HFFc6 (cell line): ENCODE results near the gene PAGR1. TPM values are rescaled to one million over a fixed set of nuclear protein-coding genes. Genes with fewer than 3 reads are reported as not detected.

Experiments used
- DNase-seq: peaks from one replicate; pipeline ENCODE4 v3.0.0-alpha.2; 2018
- H3K27ac Mint-ChIP-seq: 2 replicates; pipeline ENCODE4 v1.8.0; 2020; ENCODE audit warnings: mild to moderate bottlenecking, mixed read lengths
- H3K27me3 Mint-ChIP-seq: 2 replicates; pipeline ENCODE4 v1.8.0; 2021; ENCODE audit warnings: mild to moderate bottlenecking, moderate library complexity, mixed read lengths; ENCODE audit not compliant: insufficient read depth
- H3K36me3 Mint-ChIP-seq: 2 replicates; pipeline ENCODE4 v1.8.0; 2021; ENCODE audit warnings: low read depth, mixed read lengths
- H3K4me1 Mint-ChIP-seq: 2 replicates; pipeline ENCODE4 v1.8.0; 2020; ENCODE audit warnings: low read depth, mixed read lengths
- H3K4me3 Mint-ChIP-seq: 2 replicates; pipeline ENCODE4 v1.8.0; 2020; ENCODE audit warnings: mild to moderate bottlenecking, moderate library complexity, mixed read lengths
- H3K9me3 Mint-ChIP-seq: 2 replicates; pipeline ENCODE4 v1.8.0; 2020; ENCODE audit warnings: mild to moderate bottlenecking, mixed read lengths
- total RNA-seq, 6 experiments: library from RNA; stranded (reverse); fragmentation: NEBNext Ultra II Directional; extraction: Animal tissue kit (Norgen Biotek cat#: 25700); gene quantifications; 2 replicates in 1 of 6; 3 replicates in 5 of 6; pipeline ENCODE4 v1.2.3, GENCODE V29; 2021
- TF ChIP-seq, protein P1 (sequence below): fragments of 200-600 bp; sonication (generic); IDR thresholded peaks from 2 replicates; pipeline ENCODE4 v1.5.0; 2021; ENCODE audit warnings: antibody characterized with exemption, mild to moderate bottlenecking

Gene PAGR1
- total RNA-seq, 6 experiments from 2014 or later: 12.9 to 19.2 (median 17.7) TPM

DNA sequence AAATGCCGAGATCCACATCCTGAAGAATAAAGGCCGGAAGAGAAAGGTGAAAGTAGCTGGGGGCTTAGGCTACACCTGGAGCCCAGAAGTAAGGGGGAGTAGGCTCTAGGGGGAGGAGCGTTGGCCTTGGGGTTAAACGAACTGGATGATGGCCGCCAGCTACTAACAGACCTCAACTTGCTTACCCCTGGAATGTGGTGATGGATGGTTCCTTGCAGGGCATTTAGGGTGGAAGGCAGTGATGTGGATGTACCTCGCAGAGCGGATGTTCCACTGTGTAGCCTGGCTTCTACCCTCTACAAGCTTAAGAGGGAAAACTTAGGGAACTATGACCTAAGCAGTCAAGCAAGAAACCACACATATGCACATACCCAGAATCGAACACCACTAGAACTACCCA, 11.9 kb upstream of the PAGR1 start:
- peaks cover 6% of the 10 kb centered on the region for H3K27me3 Mint-ChIP-seq
- peak overlapping the region; percentile 97 for H3K4me3 Mint-ChIP-seq
- H3K9me3 Mint-ChIP-seq: no peaks in the 10 kb centered on the region
- peaks cover 37% of the 10 kb centered on the region for H3K4me1 Mint-ChIP-seq
- H3K36me3 Mint-ChIP-seq: peaks cover 17% of the 10 kb centered on the region
- no peak for DNase-seq
- TF ChIP-seq, protein P1, sequence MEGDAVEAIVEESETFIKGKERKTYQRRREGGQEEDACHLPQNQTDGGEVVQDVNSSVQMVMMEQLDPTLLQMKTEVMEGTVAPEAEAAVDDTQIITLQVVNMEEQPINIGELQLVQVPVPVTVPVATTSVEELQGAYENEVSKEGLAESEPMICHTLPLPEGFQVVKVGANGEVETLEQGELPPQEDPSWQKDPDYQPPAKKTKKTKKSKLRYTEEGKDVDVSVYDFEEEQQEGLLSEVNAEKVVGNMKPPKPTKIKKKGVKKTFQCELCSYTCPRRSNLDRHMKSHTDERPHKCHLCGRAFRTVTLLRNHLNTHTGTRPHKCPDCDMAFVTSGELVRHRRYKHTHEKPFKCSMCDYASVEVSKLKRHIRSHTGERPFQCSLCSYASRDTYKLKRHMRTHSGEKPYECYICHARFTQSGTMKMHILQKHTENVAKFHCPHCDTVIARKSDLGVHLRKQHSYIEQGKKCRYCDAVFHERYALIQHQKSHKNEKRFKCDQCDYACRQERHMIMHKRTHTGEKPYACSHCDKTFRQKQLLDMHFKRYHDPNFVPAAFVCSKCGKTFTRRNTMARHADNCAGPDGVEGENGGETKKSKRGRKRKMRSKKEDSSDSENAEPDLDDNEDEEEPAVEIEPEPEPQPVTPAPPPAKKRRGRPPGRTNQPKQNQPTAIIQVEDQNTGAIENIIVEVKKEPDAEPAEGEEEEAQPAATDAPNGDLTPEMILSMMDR: no peak
- H3K27ac Mint-ChIP-seq: peak overlapping the region; percentile 72

DNA sequence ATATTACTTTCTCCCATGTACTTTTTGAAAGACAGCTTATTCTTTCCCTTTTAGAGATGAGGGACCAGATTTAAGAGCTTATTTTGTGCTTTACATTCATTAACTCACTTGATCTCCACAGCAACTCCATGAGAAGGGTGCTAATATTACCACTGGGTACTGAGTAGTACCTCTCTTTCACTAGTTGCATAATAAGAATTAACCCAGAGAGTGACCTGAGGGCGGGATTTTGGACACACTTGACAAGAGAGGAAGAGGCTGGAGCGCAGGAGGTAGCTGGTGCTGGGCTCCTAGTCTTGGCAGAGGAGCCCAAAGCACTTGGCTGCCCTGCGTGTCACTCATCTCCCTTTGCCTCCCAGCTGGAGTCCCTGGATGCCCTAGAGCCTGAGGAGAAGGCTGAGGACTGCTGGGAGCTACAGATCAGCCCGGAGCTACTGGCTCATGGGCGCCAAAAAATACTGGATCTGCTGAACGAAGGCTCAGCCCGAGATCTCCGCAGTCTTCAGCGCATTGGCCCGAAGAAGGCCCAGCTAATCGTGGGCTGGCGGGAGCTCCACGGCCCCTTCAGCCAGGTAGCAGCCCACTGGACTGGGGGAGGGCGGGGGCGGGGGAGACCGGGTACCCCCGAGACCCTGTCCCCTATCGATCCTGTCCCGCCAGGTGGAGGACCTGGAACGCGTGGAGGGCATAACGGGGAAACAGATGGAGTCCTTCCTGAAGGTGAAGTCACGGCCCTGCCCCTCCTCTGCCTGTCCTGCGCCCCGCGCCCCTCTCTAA, 11.3 kb upstream of the PAGR1 start:
- Mint-ChIP-seq H3K9me3 (no peaks in the 10 kb centered on the region), H3K27me3 (peaks cover 6% of the 10 kb centered on the region), H3K27ac (peak overlapping the region; percentile 99), H3K4me1 (peaks cover 40% of the 10 kb centered on the region), H3K36me3 (peaks cover 17% of the 10 kb centered on the region), H3K4me3 (peak overlapping the region; percentile 97)
- DNase-seq: no peak
- TF ChIP-seq, protein P1: no peak

DNA sequence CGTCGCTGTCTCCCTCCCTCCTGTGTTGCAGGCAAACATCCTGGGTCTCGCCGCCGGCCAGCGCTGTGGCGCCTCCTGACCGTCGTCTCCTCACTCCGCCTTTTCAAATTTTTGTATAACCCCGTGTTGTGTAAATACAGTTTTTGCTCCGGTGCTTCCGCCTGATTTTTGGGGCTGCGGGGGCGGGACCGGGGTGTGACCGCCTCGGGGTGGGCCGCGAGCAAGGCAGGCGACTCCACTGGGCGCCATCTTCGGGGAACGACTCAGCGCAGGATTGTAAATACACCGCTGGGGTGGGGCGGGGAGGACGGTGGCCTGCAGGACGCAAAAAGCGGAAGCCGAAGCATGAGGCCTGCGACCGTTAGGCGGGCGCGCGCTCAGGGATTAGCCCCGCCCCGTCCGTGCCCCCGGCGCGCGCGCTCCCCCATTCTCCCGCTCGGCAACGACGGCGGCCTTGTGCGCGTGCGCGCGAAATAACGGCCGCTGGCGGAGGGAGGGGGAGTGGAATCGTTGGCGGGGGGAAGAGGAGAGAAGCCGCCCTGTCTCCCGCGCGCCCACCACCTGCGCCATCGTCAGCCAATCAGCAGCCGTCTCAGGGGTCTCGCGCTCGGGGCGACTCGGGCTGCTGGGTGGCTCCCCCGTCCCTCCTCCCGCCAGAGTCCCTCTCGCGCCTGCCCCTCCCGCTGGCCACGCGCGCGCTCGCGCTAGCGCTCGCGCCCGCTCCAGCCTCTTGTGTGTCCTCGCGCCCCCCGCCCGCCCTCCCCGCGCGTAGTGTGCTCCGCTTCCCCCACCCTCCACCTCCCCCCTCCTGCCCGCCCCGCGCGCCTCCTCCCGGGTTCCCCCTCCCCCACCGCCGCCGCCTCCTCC, 10.5 kb upstream of the PAGR1 start:
- TF ChIP-seq, protein P1: peak; percentile 20; the same call in 1 of the 2 replicates
- H3K4me3 Mint-ChIP-seq: peak overlapping the region; percentile 97
- peaks cover 17% of the 10 kb centered on the region for H3K36me3 Mint-ChIP-seq
- H3K27me3 Mint-ChIP-seq: peaks cover 6% of the 10 kb centered on the region
- peak; percentile 97 for DNase-seq
- H3K4me1 Mint-ChIP-seq: peaks cover 48% of the 10 kb centered on the region
- H3K27ac Mint-ChIP-seq: peak overlapping the region; percentile 99
- no peaks in the 10 kb centered on the region for H3K9me3 Mint-ChIP-seq

DNA sequence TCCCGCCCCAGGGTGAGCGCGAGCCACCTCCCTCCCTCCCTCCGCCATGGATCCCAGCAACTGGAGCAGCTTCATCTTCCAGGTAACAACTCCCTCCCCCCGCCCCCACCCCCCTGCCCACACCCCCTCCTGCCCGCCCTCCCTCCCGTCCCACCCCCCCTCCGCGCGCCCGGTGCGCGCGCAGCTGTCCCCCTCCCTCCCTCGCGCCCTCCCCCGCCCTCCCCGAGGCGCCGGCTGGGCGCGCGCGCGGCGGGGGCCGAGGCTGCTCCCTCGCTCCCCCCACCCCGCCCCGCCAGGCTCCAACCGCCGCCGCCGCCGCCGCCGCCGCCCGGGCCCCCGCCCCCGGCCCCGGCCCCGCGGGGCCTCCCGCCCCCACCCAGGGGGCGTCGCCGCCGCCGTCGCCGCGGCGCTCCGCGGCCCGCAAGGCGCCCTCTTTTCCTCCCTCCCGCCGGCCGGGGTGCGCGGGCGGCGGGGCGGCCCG, 9.8 kb upstream of the PAGR1 start, which contains the start of gene MAZ:
Gene MAZ (plus strand): TSS at position 431 of the 481 bp plus-strand sequence. CDS start 173 bp downstream, outside the sequence.
- Mint-ChIP-seq H3K4me3 (peak within 1 kb of the TSS; percentile 97), H3K9me3 (no peaks in the 10 kb centered on the region), H3K27me3 (peaks cover 6% of the 10 kb centered on the region), H3K36me3 (peaks cover 17% of the 10 kb centered on the region), H3K4me1 (peaks cover 55% of the 10 kb centered on the region), H3K27ac (peak within 1 kb of the TSS; percentile 99)
- TF ChIP-seq, protein P1: no peak
- DNase-seq: peak; percentile 85

DNA sequence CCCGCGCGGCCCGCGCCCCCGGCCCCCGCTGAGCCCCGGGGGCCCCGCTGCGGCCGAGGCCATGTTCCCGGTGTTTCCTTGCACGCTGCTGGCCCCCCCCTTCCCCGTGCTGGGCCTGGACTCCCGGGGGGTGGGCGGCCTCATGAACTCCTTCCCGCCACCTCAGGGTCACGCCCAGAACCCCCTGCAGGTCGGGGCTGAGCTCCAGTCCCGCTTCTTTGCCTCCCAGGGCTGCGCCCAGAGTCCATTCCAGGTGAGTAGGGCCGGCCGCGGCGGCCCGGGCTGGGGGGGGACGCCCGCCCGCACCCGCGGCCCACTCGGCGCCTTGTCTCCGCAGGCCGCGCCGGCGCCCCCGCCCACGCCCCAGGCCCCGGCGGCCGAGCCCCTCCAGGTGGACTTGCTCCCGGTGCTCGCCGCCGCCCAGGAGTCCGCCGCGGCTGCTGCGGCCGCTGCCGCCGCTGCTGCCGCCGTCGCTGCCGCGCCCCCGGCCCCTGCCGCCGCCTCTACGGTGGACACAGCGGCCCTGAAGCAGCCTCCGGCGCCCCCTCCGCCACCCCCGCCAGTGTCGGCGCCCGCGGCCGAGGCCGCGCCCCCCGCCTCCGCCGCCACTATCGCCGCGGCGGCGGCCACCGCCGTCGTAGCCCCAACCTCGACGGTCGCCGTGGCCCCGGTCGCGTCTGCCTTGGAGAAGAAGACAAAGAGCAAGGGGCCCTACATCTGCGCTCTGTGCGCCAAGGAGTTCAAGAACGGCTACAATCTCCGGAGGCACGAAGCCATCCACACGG, 9.1 kb upstream of the PAGR1 start:
- peaks cover 12% of the 10 kb centered on the region for H3K36me3 Mint-ChIP-seq
- peak overlapping the region; percentile 90 for H3K27ac Mint-ChIP-seq
- peaks cover 62% of the 10 kb centered on the region for H3K4me1 Mint-ChIP-seq
- TF ChIP-seq, protein P1: no peak
- peaks cover 6% of the 10 kb centered on the region for H3K27me3 Mint-ChIP-seq
- no peak for DNase-seq
- H3K9me3 Mint-ChIP-seq: no peaks in the 10 kb centered on the region
- H3K4me3 Mint-ChIP-seq: peak overlapping the region; percentile 94
